Measurements from ENCODE around the gene RPS3. TPM values are rescaled to one million over a fixed set of nuclear protein-coding genes. Genes with fewer than 3 reads are reported as not detected.
"Not testable (repeated sequence)": the region's sequence is repeated elsewhere in the genome, so short reads cannot be mapped to it uniquely, and the experiment has no call there.

Gene RPS3
- total RNA-seq, 1 donor from 2014 or later, result 1,433 TPM

DNA sequence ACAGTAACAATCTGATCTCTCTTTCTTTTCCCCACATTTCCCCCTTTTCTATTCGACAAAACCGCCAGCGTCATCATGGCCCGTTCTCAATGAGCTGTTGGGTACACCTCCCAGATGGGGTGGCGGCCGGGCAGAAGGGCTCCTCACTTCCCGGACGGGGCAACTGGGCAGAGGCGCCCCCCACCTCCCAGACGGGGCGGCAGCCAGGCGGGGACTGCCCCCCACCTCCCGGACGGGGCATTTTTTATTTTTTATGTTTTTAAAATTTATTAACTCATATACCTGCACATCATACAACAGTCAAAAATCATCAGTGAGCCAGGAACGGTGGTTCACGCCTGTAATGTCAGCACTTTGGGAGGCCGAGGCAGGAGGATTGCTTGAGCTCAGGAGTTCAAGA, 20.5 kb upstream of the RPS3 start:
- not testable (repeated sequence) for DNase-seq (ENCODE audit: low spot score)

DNA sequence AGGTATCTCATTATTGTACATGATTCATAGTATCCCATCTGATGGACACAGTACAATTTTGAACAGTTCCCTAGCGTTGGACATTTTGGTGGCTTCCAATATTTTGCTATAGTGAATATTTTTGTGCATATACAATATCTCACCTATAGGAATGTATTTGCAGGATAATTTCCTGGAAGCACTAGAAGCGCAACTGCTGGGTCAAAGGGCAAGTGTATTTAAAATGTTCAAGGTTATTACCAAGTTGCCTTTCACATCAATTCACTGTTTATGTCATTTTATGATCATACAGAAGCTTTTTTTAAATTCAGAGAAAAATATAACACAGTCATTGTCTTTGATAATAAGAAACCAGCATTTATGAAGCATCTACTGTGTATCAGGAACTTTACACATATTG, 19.1 kb upstream of the RPS3 start:
- no peak for DNase-seq (ENCODE audit: low spot score)

DNA sequence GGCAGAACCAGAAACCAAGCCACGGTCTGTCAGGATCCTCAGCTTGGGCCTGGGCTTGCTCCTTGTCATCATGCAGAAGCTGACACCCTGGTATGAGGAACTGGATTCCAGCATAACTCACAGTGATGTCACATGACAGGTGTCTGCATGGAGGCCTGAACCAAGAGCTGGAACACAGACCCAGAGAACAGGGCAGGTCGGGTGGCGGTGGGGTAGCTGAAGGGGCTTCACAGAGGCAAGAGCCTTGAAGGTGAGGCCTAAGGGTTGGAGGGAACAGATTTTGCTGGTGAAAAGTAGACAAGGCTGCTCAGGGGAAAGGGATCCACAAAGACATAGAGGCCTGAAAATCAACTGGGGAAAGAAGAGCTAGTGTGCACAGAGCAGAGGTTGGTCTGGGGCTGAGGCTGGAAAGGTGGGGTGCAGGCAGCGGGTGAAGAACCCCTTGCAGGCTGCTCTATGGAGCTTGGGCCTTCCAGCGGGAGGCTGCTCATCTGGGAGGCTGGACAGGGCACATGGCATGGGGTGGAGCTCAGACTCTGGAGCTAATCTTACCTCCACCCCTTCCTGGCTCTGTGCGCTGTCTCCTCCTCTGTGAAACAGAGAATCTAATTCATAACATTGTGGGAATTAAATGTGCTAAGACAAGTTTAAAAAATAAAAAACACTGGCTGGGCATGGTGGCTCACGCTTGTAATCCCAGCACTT, 18.4 kb upstream of the RPS3 start:
- no peak for DNase-seq (ENCODE audit: low spot score)

DNA sequence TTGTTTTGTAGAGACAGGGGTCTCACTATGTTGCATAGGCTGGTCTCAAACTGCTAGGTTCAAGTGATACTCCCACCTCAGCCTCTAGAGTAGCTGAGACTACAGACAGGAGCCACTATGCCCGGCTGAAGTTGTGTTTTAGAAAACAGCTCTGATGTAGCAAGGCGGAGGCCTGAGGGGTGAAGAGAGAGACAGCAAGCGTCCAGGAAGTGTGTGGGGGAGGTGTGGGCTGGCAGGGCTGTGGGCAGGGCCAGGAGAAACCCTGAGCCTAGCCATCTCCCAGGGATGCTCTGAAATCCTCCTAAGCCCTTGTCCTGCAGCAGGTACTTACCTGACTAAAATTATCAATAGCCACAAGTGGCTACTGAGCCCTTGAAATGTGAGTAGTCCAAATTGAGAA, 16.1 kb upstream of the RPS3 start:
- DNase-seq (ENCODE audit: low spot score), result no peak

DNA sequence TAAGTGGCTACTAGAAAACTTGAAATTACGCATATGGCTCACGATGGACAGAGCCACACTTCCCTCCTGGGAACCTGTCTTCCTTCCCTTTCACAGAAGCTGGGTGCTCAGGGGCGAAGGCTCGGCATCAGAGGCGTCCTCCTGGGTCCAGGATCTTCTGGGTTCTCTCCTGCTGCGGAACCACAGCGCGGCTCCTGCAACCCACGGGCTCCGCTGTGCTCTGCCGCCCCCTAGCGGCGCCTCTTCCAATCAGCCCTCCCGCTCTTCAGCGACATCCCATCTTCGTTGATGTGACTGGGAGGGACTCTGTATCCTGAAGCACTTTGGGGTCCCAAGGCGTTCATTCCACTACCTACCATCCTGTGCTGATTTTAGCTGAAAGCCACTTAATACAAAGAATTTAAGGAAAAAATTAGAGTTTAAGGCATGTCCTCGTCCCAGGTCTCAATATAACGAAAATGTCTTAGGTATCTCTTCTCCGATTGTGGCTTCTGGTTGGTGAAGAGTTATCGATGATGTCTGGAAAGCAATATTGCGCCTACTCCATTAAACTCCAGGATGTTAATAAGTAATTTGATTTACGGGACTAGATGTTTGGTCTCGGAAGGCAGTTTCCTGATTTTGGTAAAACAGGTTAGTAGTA, 14.8 kb upstream of the RPS3 start:
- DNase-seq (ENCODE audit: low spot score), result peak; percentile 93

DNA sequence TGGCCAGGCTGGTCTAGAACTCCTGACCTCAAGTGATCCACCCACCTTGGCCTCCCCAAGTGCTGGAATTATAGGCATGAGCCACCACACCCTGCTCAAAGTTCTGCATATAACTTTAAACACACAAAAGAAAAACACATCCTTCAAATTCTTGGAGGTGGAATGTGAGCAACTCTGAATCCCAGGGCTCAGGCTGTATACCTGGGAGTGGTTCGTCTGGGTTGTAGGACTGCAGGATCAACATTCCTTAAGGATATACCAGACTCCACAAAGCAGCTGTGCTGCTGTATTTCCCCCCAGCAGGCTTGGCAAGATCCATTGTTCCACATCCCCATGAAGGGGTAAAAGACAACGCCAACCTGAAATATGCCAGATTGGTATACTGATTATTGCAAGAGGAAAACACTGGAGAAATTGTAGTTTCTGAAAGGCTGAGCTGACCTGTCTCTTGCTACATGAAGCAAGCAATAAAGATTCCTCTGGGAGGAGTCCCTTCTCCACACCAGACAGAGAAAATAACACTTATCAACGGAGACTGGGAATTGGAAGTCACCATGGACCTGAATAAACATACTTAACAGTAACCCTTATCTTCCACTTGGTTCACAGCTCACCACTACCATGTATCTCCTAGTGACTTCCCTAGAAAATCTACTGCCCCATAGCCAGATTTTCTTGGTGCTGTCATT, 12.2 kb upstream of the RPS3 start:
- DNase-seq (ENCODE audit: low spot score), result peak; percentile 37

DNA sequence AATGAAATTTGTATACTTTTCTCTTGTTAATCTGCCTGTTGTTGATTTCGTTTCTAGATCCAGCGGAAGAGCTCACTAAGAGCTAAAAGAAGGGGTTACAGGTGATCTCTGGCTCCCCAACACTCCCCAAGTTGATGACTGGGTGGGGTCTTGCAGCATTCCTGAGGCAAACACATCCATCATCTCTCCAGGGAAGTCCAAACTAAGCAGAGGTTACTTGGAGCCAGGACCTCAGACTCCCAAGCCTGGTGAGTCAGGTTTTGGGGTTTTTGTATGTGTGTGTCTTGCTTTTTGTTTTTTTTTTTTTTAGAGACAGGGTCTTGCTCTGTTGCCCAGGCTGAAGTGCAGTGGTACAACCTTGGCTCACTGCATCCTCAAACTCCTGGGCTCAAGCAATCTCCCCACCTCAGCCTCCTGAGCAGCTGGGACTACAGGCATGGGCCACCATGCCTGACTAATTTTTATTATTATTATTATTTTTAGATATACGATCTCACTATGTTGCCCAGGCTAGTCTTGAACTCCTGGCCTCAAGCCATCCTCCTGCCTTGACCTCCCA, 11.5 kb upstream of the RPS3 start:
- no peak for DNase-seq (ENCODE audit: low spot score)

DNA sequence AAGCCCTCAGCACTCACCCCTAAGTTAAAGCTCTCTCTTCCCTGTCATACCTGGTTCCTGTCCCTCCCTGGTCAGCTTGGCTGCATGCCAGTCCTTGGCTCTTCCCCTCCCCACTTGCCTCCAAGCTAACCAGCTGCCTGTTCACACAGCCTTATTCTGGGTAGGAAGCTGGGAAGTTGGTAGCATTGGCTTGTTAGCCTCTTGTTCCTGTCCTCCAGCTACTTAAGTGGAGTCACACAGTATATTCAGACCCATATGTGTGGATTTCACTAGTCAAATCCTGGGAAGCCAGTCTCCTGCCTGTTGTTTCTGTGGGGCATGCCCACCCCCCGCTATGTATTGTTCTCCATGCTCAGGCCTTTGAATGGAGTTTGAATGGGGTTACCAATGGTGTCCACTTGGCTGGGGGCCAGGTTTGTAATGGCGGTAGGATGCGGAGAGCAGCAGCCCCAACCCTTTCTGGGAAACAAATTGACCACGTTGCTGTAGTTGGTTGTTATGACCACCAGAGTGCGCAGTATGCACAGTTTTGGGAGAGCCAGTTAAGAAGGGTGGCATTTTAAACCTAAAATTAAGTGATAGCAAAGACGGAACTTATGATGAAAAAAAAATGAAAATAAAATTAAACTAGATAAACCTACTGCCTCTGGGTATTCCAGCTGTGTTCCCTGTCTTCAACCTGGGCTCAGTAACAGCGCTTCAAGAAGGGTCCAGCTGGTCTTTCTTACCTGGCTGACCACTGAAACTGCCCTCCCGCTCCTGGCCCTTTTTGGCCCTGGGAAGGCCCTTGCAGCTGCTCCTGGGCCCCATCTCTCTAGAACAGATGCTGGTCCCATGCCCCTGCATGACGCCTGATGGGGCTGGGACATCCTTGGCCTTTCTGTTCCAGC, 10.7 kb upstream of the RPS3 start:
- DNase-seq (ENCODE audit: low spot score), result no peak

DNA sequence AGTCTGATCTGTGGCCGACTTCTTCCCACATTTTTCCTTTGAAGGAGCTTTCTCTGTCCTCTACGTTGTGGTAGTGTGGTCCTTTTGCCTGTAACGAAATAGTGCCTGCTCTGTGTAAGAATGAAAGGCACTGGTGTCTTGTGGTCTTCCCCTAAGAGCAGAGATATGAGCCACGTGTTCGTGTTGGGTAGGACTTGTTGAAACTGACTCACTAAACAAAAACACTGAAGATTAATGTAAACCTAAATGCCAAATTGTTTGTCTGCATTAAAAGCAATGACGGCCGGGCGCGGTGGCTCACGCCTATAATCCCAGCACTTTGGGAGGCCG, 10.1 kb upstream of the RPS3 start:
- no peak for DNase-seq (ENCODE audit: low spot score)

DNA sequence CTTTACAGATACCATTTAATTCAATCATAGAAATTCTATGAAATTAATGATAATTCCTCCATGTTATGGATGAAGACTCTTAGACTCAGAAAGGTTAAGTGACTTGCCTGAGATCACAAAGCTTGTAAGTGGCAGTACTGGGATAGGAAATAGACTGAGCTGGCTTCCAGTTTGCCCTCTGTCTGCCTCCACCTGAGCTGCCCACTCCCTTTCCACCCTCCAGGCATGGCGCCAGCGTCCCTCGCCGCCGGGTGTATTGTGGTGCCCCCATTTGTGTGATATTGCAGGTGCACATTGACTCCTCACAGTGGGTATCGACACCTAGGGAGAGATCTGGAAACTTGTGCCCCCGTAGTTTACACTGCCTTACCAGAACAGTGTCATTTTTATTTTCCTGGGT, 9.4 kb upstream of the RPS3 start:
- no peak for DNase-seq (ENCODE audit: low spot score)

DNA sequence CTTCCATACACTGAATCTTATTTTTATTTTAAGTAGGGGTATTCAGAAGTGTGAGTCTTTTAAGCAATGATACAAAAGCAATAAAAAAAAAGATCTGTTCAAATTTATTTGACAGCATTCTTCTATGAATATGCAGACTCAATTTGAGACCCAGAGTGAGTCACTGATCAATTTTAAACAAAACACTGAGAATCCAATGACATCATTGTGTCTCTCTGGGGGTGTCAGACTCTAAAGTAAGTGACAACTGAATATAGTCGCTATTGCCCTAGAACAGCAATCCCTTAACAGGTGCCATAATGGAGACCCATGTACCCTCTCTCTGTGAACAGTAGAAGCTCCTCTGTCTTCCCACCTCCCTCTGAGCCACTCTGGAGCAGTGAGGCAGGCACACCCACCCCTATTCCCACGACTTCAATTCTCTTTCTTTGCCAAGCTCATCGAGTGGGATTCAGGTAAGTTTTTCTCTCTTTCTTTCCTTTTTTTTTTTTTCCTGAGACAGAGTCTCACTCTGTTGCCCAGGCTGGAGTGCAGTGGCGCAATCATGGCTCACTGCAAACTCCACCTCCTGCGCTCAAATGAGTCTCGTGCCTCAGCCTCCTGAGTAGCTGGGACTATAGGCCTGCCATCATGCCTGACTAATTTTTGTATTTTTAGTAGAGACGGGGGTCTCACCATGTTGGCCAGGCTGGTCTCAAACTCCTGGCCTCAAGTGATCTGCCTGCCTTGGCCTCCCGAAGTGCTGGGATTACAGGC, 5.1 kb upstream of the RPS3 start:
- DNase-seq (ENCODE audit: low spot score), result no peak

DNA sequence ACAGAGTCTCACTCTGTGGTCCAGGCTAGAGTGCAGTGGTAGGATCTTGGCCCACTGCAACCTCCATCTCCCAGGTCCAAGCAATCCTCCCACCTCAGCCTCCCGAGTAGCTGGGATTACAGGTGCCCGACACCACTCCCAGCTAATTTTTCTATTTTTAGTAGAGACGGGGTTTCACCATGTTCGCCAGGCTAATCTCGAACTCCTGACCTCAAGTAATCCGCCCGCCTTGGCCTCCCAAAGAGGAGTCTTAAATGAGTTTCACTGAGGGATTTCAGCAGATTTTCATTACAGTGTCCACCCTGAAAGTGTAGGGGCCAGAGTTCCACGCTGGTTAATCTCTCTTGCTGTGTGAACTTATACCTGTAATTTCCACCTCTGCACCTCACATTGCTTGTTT, 412 bp upstream of the RPS3 start:
- DNase-seq (ENCODE audit: low spot score), result no peak

DNA sequence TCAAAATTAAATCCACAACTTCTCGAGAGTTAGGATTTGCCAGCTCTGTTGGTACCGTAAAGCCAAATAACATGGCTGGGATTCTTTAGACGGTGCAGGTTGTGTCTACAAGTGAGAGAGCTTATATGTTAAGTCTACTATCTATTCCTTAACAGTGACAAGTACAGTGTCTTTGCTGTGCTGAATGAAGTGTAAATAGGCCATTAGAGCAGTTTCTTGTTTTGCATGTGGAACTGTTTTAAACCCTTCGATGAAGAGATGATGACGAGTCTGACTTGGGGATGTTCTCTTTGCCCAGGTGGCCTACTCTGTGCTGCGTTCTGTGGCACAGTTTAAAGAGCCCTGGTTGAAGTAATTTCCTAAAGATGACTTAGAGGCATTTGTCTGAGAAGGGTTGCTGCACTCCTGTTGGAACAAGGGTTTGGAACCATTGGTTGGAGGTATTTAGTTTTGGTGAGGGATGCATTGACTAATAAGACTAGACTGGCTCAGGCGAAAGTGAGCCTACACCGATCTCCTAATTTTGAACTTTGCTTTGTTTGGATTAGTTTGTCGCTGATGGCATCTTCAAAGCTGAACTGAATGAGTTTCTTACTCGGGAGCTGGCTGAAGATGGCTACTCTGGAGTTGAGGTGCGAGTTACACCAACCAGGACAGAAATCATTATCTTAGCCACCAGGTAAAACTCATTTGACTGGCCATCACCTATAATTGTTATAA, 988 bp downstream of the RPS3 start:
- DNase-seq (ENCODE audit: low spot score), result no peak

DNA sequence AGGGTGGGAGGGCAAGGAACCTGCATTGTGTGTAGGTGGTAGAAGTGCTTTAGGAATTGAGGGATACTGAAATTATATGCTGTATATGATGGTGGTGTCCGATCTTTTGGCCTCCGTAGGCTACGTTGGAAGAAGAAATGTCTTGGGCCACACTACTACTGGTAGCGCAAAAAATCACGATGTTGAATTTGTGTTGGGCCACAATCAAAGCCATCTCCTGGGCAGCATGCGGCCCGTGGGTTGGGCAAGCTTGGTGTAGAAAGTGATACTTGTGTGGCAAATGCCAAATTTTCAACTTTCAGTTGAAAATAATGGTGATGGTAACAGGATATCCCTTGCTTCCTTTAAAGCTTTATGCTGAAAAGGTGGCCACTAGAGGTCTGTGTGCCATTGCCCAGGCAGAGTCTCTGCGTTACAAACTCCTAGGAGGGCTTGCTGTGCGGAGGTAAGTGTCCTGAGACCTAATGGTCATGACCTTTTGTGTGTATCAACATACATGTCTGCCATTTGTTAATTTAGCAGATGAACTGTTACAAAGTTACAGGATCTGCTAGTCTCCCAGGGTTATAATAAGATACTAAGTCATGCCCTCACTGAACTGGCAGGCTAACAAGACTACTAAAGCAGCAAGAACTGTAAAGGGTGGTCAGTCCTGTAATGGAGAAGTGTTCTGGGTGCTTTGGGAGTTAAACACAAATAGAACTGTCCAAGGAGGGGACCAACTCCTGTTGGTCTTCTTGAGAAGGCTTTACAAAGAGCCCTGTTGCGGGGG, 2.9 kb downstream of the RPS3 start:
- DNase-seq (ENCODE audit: low spot score), result no peak

DNA sequence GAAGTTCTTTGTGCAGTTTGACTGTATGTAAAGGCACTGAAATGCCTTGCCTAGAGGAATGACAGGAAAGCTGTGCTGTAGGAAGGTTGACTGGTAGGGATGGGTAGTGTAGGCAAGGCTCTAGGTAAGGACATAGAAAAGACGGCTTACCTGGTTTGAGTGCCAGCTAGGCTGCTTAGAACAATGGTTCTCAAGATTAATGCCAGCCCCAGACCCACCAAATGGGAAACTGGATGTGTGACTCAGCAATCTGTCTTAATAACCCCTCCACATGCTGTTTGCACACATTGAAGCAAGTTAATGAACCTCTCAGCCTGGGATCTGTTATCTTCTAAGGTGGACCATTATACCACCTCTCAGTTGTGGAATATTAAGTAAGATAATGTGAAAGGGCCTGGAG, 3.7 kb downstream of the RPS3 start:
- no peak for DNase-seq (ENCODE audit: low spot score)

DNA sequence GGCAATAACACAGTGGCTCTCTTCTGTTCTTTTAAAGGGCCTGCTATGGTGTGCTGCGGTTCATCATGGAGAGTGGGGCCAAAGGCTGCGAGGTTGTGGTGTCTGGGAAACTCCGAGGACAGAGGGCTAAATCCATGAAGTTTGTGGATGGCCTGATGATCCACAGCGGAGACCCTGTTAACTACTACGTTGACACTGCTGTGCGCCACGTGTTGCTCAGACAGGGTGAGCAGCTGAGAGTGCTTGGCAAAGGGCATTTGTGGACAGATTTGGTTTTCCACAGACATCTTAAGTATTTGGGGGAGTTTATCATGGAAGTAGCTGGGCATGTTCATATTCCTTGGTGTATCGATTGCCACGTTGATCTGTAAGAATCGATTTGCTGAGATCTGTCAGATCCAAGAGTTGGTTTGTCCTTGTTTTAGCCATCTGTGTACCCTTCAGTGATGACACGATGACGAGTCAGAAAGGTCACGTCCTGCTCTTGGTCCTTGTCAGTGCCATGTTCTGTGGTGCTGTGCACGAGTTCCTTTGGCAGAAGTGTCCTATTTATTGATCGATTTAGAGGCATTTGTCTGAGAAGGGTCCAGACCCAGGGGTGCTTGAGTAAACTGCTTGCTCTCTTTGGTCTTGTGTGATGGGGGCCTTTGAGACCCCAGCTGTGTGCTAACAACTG, 4.8 kb downstream of the RPS3 start:
- DNase-seq (ENCODE audit: low spot score), result no peak

DNA sequence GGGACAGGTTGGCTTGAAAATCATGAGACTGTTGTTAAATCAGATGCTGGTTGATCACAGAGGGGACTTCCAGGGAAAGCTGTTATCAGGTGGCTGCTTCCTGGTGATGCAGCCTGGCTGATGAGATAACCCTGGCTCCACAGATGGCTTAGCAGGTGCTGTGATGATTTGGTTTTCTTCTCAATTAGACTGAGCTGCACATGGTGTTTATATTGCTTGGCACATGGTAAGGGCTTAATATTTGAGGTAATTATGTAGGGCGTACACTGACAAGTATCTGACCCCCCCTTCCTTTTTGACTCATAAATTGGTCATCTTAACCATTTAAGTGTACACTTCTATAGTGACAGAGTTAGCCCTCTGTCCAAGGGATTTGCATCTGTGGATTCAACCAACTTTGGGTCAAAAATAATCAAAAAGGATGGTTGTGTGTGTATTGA, 7.0 kb downstream of the RPS3 start:
- no peak for DNase-seq (ENCODE audit: low spot score)

DNA sequence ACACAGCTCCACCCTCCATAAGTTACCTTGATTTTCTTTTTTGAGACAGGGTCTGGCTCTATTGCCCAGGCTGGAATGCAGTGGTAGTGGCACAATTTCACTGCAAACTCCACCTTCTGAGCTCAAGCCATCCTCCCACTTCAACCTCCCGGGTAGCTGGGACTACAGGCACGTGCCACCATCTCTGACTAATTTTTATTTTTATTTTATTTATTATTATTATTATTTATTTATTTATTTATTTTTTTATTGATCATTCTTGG, 9.6 kb downstream of the RPS3 start:
- no peak for DNase-seq (ENCODE audit: low spot score)

DNA sequence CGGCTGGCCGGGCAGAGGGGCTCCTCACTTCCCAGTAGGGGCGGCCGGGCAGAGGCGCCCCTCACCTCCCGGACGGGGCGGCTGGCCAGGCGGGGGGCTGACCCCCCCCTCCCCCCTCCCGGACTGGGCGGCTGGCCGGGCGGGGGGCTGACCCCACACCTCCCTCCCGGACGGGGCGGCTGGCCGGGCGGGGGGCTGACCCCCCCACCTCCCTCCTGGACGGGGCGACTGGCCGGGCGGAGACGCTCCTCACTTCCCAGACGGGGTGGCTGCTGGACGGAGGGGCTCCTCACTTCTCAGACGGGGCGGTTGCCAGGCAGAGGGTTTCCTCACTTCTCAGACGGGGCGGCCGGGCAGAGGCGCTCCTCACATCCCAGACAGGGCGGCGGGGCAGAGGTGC, 10.7 kb downstream of the RPS3 start:
- DNase-seq (ENCODE audit: low spot score), result not testable (repeated sequence)

Data from mesenteric fat pad (tissue), 1 donor.